ENCODE measurements around the gene C1orf232.

DNA sequence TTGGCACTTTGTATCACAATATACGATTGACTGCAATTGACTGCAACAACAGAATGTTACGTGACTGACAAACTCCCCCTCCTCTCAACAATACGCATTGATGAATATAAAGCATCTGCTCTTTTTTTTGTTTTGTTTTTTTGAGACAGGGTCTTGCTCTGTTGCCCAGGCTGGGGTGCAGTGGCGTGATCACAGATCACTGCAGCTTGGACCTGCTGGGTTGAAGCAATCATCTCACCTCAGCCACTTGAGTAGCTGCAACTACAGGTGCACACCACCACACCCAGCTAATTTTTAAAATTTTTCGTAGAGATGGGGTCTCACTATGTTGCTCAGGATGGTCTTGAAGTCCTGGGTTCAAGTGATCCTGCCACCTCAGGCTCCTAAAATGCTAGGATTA, 44.0 kb upstream of the C1orf232 start:
- no peak for TF ChIP-seq EZH2phosphoT487 (IDR thresholded peaks at IDR 0.05; ENCODE audit: insufficient read depth, low read depth)
- no peak for TF ChIP-seq EZH2 (IDR thresholded peaks at IDR 0.05; ENCODE audit: insufficient read depth, poor library complexity, severe bottlenecking)
